Renal pelvis (tissue), 12 donors: ENCODE data around the gene MSH2. TPM values are rescaled to one million over a fixed set of nuclear protein-coding genes. Genes with fewer than 3 reads are reported as not detected.
A peak's percentile ranks its signal among the peaks of the same experiment; 100 is the strongest.
"Not testable (repeated sequence)": the region's sequence is repeated elsewhere in the genome, so short reads cannot be mapped to it uniquely, and the experiment has no call there.

Experiments used
- DNase-seq: peaks from one replicate; pipeline ENCODE4 v3.0.0-alpha.2; 2013
- long read RNA-seq, 16 experiments: transcript quantifications; one replicate each; lab custom pipeline, GENCODE V29; 2026
- polyA plus RNA-seq, 3 donors: library from polyadenylated mRNA; unstranded; fragments of 120-200 nt; gene quantifications; one replicate each; pipeline ENCODE4 v1.2.1, GENCODE V29; 2013; ENCODE audit not compliant: insufficient read length in 3 of 3

Gene MSH2
- polyA plus RNA-seq = 10 to 100 TPM; 69.3 to 74.2 (median 69.7) TPM
- long read RNA-seq, donor 1, transcript MSH2-201 (16 exons, 3,307 nt) = major isoform, 9 of 9 reads
- long read RNA-seq, donor 1, partial matches to known transcripts = 0 of 9 reads
- long read RNA-seq, donor 1, other reads (novel, unspliced or antisense) = 0 of 9 reads
- long read RNA-seq, donor 2, transcript MSH2-201 (16 exons, 3,307 nt) = major isoform, 15 of 26 reads
- long read RNA-seq, donor 2, partial matches to known transcripts = 11 of 26 reads
- long read RNA-seq, donor 2, other reads (novel, unspliced or antisense) = 0 of 26 reads
- long read RNA-seq, donor 3, transcript MSH2-201 (16 exons, 3,307 nt) = major isoform, 7 of 7 reads
- long read RNA-seq, donor 3, partial matches to known transcripts = 0 of 7 reads
- long read RNA-seq, donor 3, other reads (novel, unspliced or antisense) = 0 of 7 reads
- long read RNA-seq, donor 4, transcript MSH2-201 (16 exons, 3,307 nt) = major isoform, 7 of 20 reads
- long read RNA-seq, donor 4, partial matches to known transcripts = 13 of 20 reads
- long read RNA-seq, donor 4, other reads (novel, unspliced or antisense) = 0 of 20 reads
- long read RNA-seq, donor 5, partial matches to known transcripts = 0 of 4 reads
- long read RNA-seq, donor 5, other reads (novel, unspliced or antisense) = 0 of 4 reads
- long read RNA-seq, donor 6, transcript MSH2-201 (16 exons, 3,307 nt) = major isoform, 6 of 12 reads
- long read RNA-seq, donor 6, partial matches to known transcripts = 6 of 12 reads
- long read RNA-seq, donor 6, other reads (novel, unspliced or antisense) = 0 of 12 reads
- long read RNA-seq, donor 7, transcript MSH2-201 (16 exons, 3,307 nt) = major isoform, 8 of 14 reads
- long read RNA-seq, donor 7, partial matches to known transcripts = 6 of 14 reads
- long read RNA-seq, donor 7, other reads (novel, unspliced or antisense) = 0 of 14 reads
- long read RNA-seq, donor 8, partial matches to known transcripts = 0 of 2 reads
- long read RNA-seq, donor 8, other reads (novel, unspliced or antisense) = 0 of 2 reads
- long read RNA-seq, donor 9, transcript MSH2-201 (16 exons, 3,307 nt) = major isoform, 17 of 29 reads
- long read RNA-seq, donor 9, partial matches to known transcripts = 12 of 29 reads
- long read RNA-seq, donor 9, other reads (novel, unspliced or antisense) = 0 of 29 reads
- long read RNA-seq, donor 10, partial matches to known transcripts = 7 of 10 reads
- long read RNA-seq, donor 10, other reads (novel, unspliced or antisense) = 0 of 10 reads
- long read RNA-seq, donor 11, partial matches to known transcripts = 0 of 2 reads
- long read RNA-seq, donor 11, other reads (novel, unspliced or antisense) = 0 of 2 reads
- long read RNA-seq, donor 12, transcript MSH2-201 (16 exons, 3,307 nt) = major isoform, 12 of 29 reads
- long read RNA-seq, donor 12, partial matches to known transcripts = 17 of 29 reads
- long read RNA-seq, donor 12, other reads (novel, unspliced or antisense) = 0 of 29 reads
- long read RNA-seq, donor 13, transcript MSH2-201 (16 exons, 3,307 nt) = major isoform, 7 of 7 reads
- long read RNA-seq, donor 13, partial matches to known transcripts = 0 of 7 reads
- long read RNA-seq, donor 13, other reads (novel, unspliced or antisense) = 0 of 7 reads
- long read RNA-seq, donor 14 = 0 reads
- long read RNA-seq, donor 15, transcript MSH2-201 (16 exons, 3,307 nt) = major isoform, 10 of 11 reads
- long read RNA-seq, donor 15, partial matches to known transcripts = 0 of 11 reads
- long read RNA-seq, donor 15, other reads (novel, unspliced or antisense) = 0 of 11 reads
- long read RNA-seq, donor 16, partial matches to known transcripts = 9 of 13 reads
- long read RNA-seq, donor 16, other reads (novel, unspliced or antisense) = 0 of 13 reads

GRCh38 chr2:47402805-47403608, at the start of gene MSH2:
MSH2 (plus strand) TSS chr2:47403156; CDS start chr2:47403192, 36 bp downstream.
- peak; percentile 94 for DNase-seq

- DNase-seq = no peak
Observed at GRCh38 chr2:47354013-47354847, 48.7 kb upstream of the MSH2 start.

GRCh38 chr2:47354848-47355204, 48.1 kb upstream of the MSH2 start:
- DNase-seq = no peak

GRCh38 chr2:47357483-47357882, 45.5 kb upstream of the MSH2 start:
- DNase-seq = no peak

GRCh38 chr2:47359375-47359868, 43.5 kb upstream of the MSH2 start:
- no peak for DNase-seq

GRCh38 chr2:47360283-47360682, 42.7 kb upstream of the MSH2 start:
- no peak for DNase-seq

- DNase-seq = no peak
Observed at GRCh38 chr2:47360927-47361326, 42.0 kb upstream of the MSH2 start.

GRCh38 chr2:47361505-47362229, 41.3 kb upstream of the MSH2 start:
- DNase-seq = not testable (repeated sequence)

- DNase-seq = no peak
Observed at GRCh38 chr2:47373747-47374146, 29.2 kb upstream of the MSH2 start.

- no peak for DNase-seq
Observed at GRCh38 chr2:47375307-47375706, 27.6 kb upstream of the MSH2 start.

GRCh38 chr2:47379384-47379783, 23.6 kb upstream of the MSH2 start:
- no peak for DNase-seq

GRCh38 chr2:47381408-47381807, 21.5 kb upstream of the MSH2 start:
- no peak for DNase-seq

GRCh38 chr2:47386551-47386950, 16.4 kb upstream of the MSH2 start:
- no peak for DNase-seq

GRCh38 chr2:47388888-47389287, 14.1 kb upstream of the MSH2 start:
- no peak for DNase-seq

GRCh38 chr2:47389692-47390091, 13.3 kb upstream of the MSH2 start:
- no peak for DNase-seq

- DNase-seq = no peak
Observed at GRCh38 chr2:47401789-47402554, 984 bp upstream of the MSH2 start.

- no peak for DNase-seq
Observed at GRCh38 chr2:47402555-47402804, 476 bp upstream of the MSH2 start.
